Endothelial cell (in vitro differentiated cells): Measurements from ENCODE around the gene SMYD1. TPM values are rescaled to one million over a fixed set of nuclear protein-coding genes. Genes with fewer than 3 reads are reported as not detected.

Source experiments
- DNase-seq: peaks from one replicate; pipeline ENCODE4 v3.0.0; 2021; ENCODE audit warnings: low spot score
- H3K27ac Mint-ChIP-seq: one replicate; pipeline ENCODE4 v1.8.0; 2021; ENCODE audit warnings: mixed read lengths, inconsistent platforms; ENCODE audit not compliant: unreplicated experiment
- H3K27me3 Mint-ChIP-seq: one replicate; pipeline ENCODE4 v1.8.0; 2021; ENCODE audit warnings: mild to moderate bottlenecking, moderate library complexity, mixed read lengths, inconsistent platforms; ENCODE audit not compliant: unreplicated experiment
- H3K36me3 Mint-ChIP-seq: one replicate; pipeline ENCODE4 v1.8.0; 2021; ENCODE audit warnings: mild to moderate bottlenecking, low read depth, mixed read lengths, inconsistent platforms; ENCODE audit not compliant: unreplicated experiment
- H3K4me1 Mint-ChIP-seq: one replicate; pipeline ENCODE4 v1.8.0; 2021; ENCODE audit warnings: mild to moderate bottlenecking, mixed read lengths, inconsistent platforms; ENCODE audit not compliant: unreplicated experiment
- H3K4me3 Mint-ChIP-seq: one replicate; pipeline ENCODE4 v1.8.0; 2021; ENCODE audit warnings: mild to moderate bottlenecking, mixed read lengths, inconsistent platforms; ENCODE audit not compliant: unreplicated experiment
- H3K9me3 Mint-ChIP-seq: one replicate; pipeline ENCODE4 v1.8.0; 2021; ENCODE audit warnings: mixed read lengths, inconsistent platforms; ENCODE audit not compliant: unreplicated experiment
- CTCF ChIP-seq: fragments of 200-600 bp; sonication (generic); IDR thresholded peaks from one replicate; pipeline ENCODE4 v1.5.0; 2021; ENCODE audit warnings: antibody characterized with exemption; ENCODE audit not compliant: unreplicated experiment
- total RNA-seq: library from RNA; stranded (reverse); fragmentation: NEBNext Ultra II Directional; extraction: Animal tissue kit (Norgen Biotek cat#: 25700); gene quantifications from one replicate; pipeline ENCODE4 v1.2.1, GENCODE V29; 2021; ENCODE audit not compliant: unreplicated experiment

SMYD1 gene
- total RNA-seq, 1 donor from 2014 or later, result not detected

- TF ChIP-seq CTCF, result no peak
- DNase-seq, result no peak
- Mint-ChIP-seq H3K4me1 (peaks cover 2% of the 10 kb centered on the region), H3K9me3 (peaks cover 7% of the 10 kb centered on the region), H3K36me3 (no peaks in the 10 kb centered on the region), H3K27ac (no peak overlapping the region), H3K4me3 (no peak overlapping the region), H3K27me3 (no peaks in the 10 kb centered on the region)
Measured at GRCh38 chr2:88077080-88077479, 9.5 kb downstream of the SMYD1 start.

DNA sequence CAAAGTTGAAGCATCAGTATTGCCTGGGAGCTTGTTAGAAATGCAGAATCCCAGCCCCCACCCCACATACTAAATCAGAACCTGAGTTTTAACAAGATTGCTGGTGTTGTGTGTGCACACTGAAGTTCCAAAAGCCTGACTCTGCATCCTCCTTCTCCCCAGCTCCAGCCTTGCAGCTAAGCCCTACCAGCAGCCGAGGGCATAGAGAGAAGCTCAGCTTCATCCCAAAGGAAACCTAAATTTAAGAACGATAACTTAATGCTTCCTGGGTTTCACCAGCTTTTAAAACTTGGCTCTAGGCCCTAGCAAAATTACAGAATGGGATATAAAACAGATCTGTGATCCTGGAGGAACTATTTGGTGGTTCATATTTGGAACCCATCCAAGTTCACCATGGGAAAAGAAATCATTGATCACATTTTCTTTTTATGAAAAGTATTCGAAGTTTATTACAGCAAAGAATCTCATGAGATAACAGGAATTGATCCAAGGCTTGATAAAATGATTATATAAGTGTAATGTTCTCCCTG, 11.1 kb downstream of the SMYD1 start:
- Mint-ChIP-seq H3K9me3 (peaks cover 7% of the 10 kb centered on the region), H3K27me3 (no peaks in the 10 kb centered on the region), H3K4me3 (no peak overlapping the region), H3K27ac (no peak overlapping the region), H3K36me3 (no peaks in the 10 kb centered on the region), H3K4me1 (peaks cover 13% of the 10 kb centered on the region)
- no peak for TF ChIP-seq CTCF
- DNase-seq, result no peak

DNA sequence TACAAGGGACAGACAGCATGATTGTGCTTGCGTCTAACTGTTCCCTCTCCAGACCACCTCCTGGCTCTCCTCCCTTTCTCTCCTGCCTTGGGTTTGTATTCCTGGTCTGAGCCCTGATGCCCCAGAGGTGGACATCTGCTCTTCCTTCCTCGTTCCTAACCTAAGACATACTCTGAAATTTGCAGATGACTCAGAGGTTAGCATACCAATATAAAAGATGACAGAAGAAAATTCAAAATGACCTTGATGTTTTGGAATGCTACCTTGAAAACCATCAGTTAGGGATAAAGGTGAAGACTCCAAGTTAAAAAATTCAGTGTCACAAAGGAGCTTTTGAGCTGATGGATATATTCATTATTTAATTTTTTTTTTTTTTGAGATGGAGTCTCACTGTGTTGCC, 12.9 kb downstream of the SMYD1 start:
- peaks cover 13% of the 10 kb centered on the region for H3K4me1 Mint-ChIP-seq
- H3K27me3 Mint-ChIP-seq, result no peaks in the 10 kb centered on the region
- TF ChIP-seq CTCF, result no peak
- no peak overlapping the region for H3K4me3 Mint-ChIP-seq
- no peak overlapping the region for H3K27ac Mint-ChIP-seq
- no peak for DNase-seq
- H3K9me3 Mint-ChIP-seq, result no peaks in the 10 kb centered on the region
- no peaks in the 10 kb centered on the region for H3K36me3 Mint-ChIP-seq

DNA sequence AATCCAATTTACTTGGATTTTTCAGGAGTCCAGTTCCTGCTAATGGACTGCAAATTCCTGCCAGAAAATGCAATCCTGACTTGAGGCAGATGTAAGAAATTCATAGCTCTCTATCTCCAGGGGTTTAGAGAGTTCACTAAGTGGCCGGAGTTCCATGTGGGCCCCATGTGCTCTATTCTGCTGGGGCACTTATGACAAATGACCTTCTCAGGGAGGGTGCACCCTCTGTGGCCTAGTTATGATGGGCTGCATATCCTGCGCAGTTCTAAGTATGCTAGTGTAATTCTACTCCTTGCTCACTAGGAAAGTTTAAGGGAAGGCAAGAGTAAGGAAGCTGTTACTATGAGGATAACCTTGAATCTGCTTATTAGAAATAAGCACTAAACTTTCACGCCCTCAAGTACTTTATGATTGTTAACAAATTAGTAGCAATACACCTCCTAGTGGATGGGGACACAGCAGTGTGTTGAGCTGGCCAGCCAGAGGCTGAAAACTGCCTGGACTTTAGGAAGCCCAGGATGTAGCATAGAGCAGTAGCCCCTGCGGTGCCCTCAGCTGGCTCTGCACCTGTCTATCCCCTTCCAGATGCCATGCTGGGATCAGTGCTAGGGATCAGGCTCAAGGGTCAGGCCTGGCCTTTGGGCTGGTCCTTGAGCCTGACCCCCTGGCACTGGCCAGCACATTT, 14.4 kb downstream of the SMYD1 start:
- no peak for DNase-seq
- no peak for TF ChIP-seq CTCF
- no peaks in the 10 kb centered on the region for H3K27me3 Mint-ChIP-seq
- no peak overlapping the region for H3K4me3 Mint-ChIP-seq
- no peaks in the 10 kb centered on the region for H3K36me3 Mint-ChIP-seq
- no peak overlapping the region for H3K27ac Mint-ChIP-seq
- H3K4me1 Mint-ChIP-seq, result peaks cover 13% of the 10 kb centered on the region
- no peaks in the 10 kb centered on the region for H3K9me3 Mint-ChIP-seq

GRCh38 chr2:88082781-88083180, 15.2 kb downstream of the SMYD1 start:
- peak overlapping the region; percentile 11 for H3K27ac Mint-ChIP-seq
- no peak for DNase-seq
- H3K36me3 Mint-ChIP-seq, result no peaks in the 10 kb centered on the region
- no peak overlapping the region for H3K4me3 Mint-ChIP-seq
- H3K27me3 Mint-ChIP-seq, result no peaks in the 10 kb centered on the region
- no peak for TF ChIP-seq CTCF
- no peaks in the 10 kb centered on the region for H3K9me3 Mint-ChIP-seq
- peaks cover 13% of the 10 kb centered on the region for H3K4me1 Mint-ChIP-seq
